ENCODE results near the gene CHI3L1.

- TF ChIP-seq CTCF (IDR thresholded peaks at IDR 0.05) = peak; percentile 51
- no peak for TF ChIP-seq ZFX (IDR thresholded peaks at IDR 0.05; ENCODE audit: borderline replicate concordance)
These were observed 20.1 kb downstream of the CHI3L1 start for GRCh38 chr1:203166192-203166940.
